Measurements from ENCODE around the gene MAPRE2.

The MAPRE2 gene

GRCh38 chr18:35040988-35041814 is at the start of gene MAPRE2:
TSS of gene MAPRE2 (plus strand) at chr18:35041413. CDS start at chr18:35041540, 127 bp downstream.
- DNase-seq (ENCODE audit: low read depth in 3 of 3, low spot score in 1 of 3) = peak; percentile 97 to 100 (median 97)

- no peak for DNase-seq (ENCODE audit: low read depth in 3 of 3, low spot score in 1 of 3)
Measured at GRCh38 chr18:34991561-34991960, 49.7 kb upstream of the MAPRE2 start.

GRCh38 chr18:34993289-34993688 is 47.9 kb upstream of the MAPRE2 start:
- no peak for DNase-seq (ENCODE audit: low read depth in 3 of 3, low spot score in 1 of 3)

GRCh38 chr18:34995746-34996145 is 45.5 kb upstream of the MAPRE2 start:
- DNase-seq (ENCODE audit: low read depth in 3 of 3, low spot score in 1 of 3) = no peak

GRCh38 chr18:34998661-34999060 is 42.6 kb upstream of the MAPRE2 start:
- no peak for DNase-seq (ENCODE audit: low read depth in 3 of 3, low spot score in 1 of 3)

GRCh38 chr18:34999756-35000289 is 41.4 kb upstream of the MAPRE2 start:
- DNase-seq (ENCODE audit: low read depth in 3 of 3, low spot score in 1 of 3) = no peak

GRCh38 chr18:35000457-35000856 is 40.8 kb upstream of the MAPRE2 start:
- DNase-seq (ENCODE audit: low read depth in 3 of 3, low spot score in 1 of 3) = no peak

GRCh38 chr18:35002120-35002519 is 39.1 kb upstream of the MAPRE2 start:
- no peak for DNase-seq (ENCODE audit: low read depth in 3 of 3, low spot score in 1 of 3)

GRCh38 chr18:35005963-35006577 is 35.1 kb upstream of the MAPRE2 start:
- DNase-seq (ENCODE audit: low read depth in 3 of 3, low spot score in 1 of 3) = no peak

- DNase-seq (ENCODE audit: low read depth in 3 of 3, low spot score in 1 of 3) = no peak
Measured at GRCh38 chr18:35010156-35010555, 31.1 kb upstream of the MAPRE2 start.

GRCh38 chr18:35010993-35011392 is 30.2 kb upstream of the MAPRE2 start:
- no peak for DNase-seq (ENCODE audit: low read depth in 3 of 3, low spot score in 1 of 3)

- no peak for DNase-seq (ENCODE audit: low read depth in 3 of 3, low spot score in 1 of 3)
Measured at GRCh38 chr18:35019933-35020332, 21.3 kb upstream of the MAPRE2 start.

- no peak for DNase-seq (ENCODE audit: low read depth in 3 of 3, low spot score in 1 of 3)
Measured at GRCh38 chr18:35022426-35023001, 18.7 kb upstream of the MAPRE2 start.

GRCh38 chr18:35024196-35024595 is 17.0 kb upstream of the MAPRE2 start:
- no peak for DNase-seq (ENCODE audit: low read depth in 3 of 3, low spot score in 1 of 3)

GRCh38 chr18:35024965-35025364 is 16.2 kb upstream of the MAPRE2 start:
- DNase-seq (ENCODE audit: low read depth in 3 of 3, low spot score in 1 of 3) = no peak

- no peak for DNase-seq (ENCODE audit: low read depth in 3 of 3, low spot score in 1 of 3)
Measured at GRCh38 chr18:35026407-35027061, 14.7 kb upstream of the MAPRE2 start.

GRCh38 chr18:35027206-35027605 is 14.0 kb upstream of the MAPRE2 start:
- DNase-seq (ENCODE audit: low read depth in 3 of 3, low spot score in 1 of 3) = no peak

- DNase-seq (ENCODE audit: low read depth in 3 of 3, low spot score in 1 of 3) = no peak
Measured at GRCh38 chr18:35028536-35028935, 12.7 kb upstream of the MAPRE2 start.

- no peak for DNase-seq (ENCODE audit: low read depth in 3 of 3, low spot score in 1 of 3)
Measured at GRCh38 chr18:35029103-35029502, 12.1 kb upstream of the MAPRE2 start.

- DNase-seq (ENCODE audit: low read depth in 3 of 3, low spot score in 1 of 3) = no peak
Measured at GRCh38 chr18:35029770-35030169, 11.4 kb upstream of the MAPRE2 start.

- DNase-seq (ENCODE audit: low read depth in 3 of 3, low spot score in 1 of 3) = no peak
Measured at GRCh38 chr18:35030277-35030989, 10.8 kb upstream of the MAPRE2 start.

All from stimulated activated CD4-positive, alpha-beta T cell treated with anti-CD3 and anti-CD28 coated beads, TNF-alpha, amount 100 ng/mL, for 1 hour (primary cell).